ENCODE data around the gene SNX4. TPM values are rescaled to one million over a fixed set of nuclear protein-coding genes. Genes with fewer than 3 reads are reported as not detected.
"Not testable (repeated sequence)": the region's sequence is repeated elsewhere in the genome, so short reads cannot be mapped to it uniquely, and the experiment has no call there.

The SNX4 gene
- 10 to 100 TPM; 48.7 to 50.8 TPM for total RNA-seq
- polyA plus RNA-seq, result 23.3 TPM

DNA sequence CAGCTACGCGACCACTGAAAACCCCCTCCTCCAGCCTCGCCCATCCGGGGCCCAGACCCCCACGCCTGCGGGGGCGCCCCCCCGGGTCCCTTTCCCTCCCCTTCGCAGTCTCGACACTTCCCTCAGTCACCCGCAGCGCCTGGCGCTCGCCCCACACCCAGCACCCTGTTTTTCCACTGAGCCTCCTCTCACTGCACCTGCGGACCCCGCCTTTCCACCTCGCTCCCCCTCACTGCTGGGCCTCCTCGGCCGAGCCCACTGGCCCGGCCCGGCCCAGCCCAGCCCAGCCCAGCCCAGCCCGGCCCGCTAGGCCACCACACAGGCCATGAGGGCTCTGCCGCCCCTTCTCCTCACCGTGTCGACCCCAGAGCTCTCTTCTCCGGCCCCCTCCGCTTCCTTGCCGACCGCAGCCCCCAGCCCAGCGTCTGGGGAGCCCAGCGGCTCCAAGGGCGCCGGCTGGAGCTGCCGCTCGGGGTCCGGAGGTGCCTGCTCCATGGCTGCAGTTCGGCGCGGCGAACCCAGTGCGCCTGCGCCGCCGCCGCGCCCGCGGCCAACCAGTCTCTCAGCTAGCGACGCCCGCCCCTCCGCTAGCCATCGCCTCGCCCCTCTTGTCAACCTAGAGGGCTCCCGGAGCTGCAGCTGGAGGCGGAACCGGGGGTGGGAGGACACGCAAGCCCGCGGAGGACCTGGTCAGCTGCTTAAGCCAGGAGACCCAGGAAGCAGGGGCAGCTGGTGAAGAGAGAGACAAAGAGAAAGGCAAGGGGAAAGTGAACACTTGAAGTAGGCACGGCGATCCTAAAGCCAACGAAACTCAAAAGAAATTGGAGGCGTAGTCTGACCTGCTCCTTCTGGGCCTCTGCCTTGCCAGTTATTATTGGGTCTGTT is at the start of gene SNX4:
Gene SNX4 (minus strand): TSS at position 525 of the 885 bp plus-strand sequence. CDS start 30 bp downstream, at position 495.
- no peaks in the 10 kb centered on the region for H3K27me3 ChIP-seq (ENCODE audit: insufficient read depth, low read length, poor library complexity, severe bottlenecking)
- no peaks in the 10 kb centered on the region for H3K9me3 ChIP-seq (ENCODE audit: low read length)
- Mint-ChIP-seq H3K4me1 (peaks cover 30 to 55% (median 45%) of the 10 kb centered on the region in 3 donors), H3K27ac (peak within 1 kb of the TSS; percentile 82 to 97 (median 96)), H3K36me3 (peaks cover 0 to 27% (median 4%) of the 10 kb centered on the region in 3 donors), H3K4me3 (peak within 1 kb of the TSS; percentile 95 to 98 (median 97)), H3K27me3 (peaks cover 0 to 1% of the 10 kb centered on the region in 2 donors), H3K9me3 (no peaks in the 10 kb centered on the region)
- H3K27ac ChIP-seq (ENCODE audit: low read depth, low read length), result peak within 1 kb of the TSS; percentile 45
- CTCF ChIA-PET, result interaction anchor here (1.0 to 2.7 kb wide), 2 partner anchors 34 to 66 kb away, joined by 3 to 10 read pairs; no protein-coding TSS in a partner anchor
- H3K4me1 ChIP-seq (ENCODE audit: insufficient read depth, low read length), result peaks cover 12% of the 10 kb centered on the region
- H3K4me3 ChIP-seq (ENCODE audit: low read length), result peak within 1 kb of the TSS; percentile 90
- POLR2A ChIA-PET, result interaction anchor here (0.5 to 1.6 kb wide), 3 partner anchors 8 to 239 kb away, joined by 3 to 4 read pairs (median 3); no protein-coding TSS in a partner anchor
- peak; percentile 81 to 92 (median 83) for DNase-seq
- no peaks in the 10 kb centered on the region for H3K36me3 ChIP-seq (ENCODE audit: insufficient read depth, low read length)

DNA sequence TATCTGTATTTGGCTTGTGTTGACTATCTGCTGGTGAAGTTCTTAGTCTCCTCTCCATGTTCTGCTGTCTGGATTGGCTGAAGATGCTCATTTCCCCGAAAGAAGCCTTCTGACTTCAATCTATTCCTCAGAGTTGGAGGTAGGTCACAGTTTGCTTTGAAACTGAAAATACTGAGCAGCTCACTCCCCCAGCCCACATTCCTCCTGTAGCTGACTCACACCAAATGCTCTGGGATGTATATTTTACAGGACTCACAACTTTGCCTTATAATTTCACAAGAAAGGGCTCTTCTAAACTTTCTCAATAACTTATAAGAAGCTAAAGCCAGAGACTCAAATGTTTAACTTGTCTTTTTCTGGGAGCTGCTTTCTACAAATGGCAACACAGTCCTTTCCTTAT is 36.3 kb upstream of the SNX4 start:
- no peak overlapping the region for H3K4me3 ChIP-seq (ENCODE audit: low read length)
- POLR2A ChIA-PET, result no interaction called here
- H3K9me3 Mint-ChIP-seq, result no peaks in the 10 kb centered on the region
- no peaks in the 10 kb centered on the region for H3K4me1 Mint-ChIP-seq
- CTCF ChIA-PET, result no interaction called here
- no peak for DNase-seq
- H3K4me3 Mint-ChIP-seq, result no peak overlapping the region
- H3K27ac ChIP-seq (ENCODE audit: low read depth, low read length), result no peak overlapping the region
- H3K4me1 ChIP-seq (ENCODE audit: insufficient read depth, low read length), result no peaks in the 10 kb centered on the region
- H3K27me3 Mint-ChIP-seq, result no peaks in the 10 kb centered on the region
- peak overlapping the region in 3 of 8 donors; percentile 54 to 66 (median 62) for H3K27ac Mint-ChIP-seq
- peaks cover 3% of the 10 kb centered on the region for H3K36me3 ChIP-seq (ENCODE audit: insufficient read depth, low read length)
- no peaks in the 10 kb centered on the region for H3K27me3 ChIP-seq (ENCODE audit: insufficient read depth, low read length, poor library complexity, severe bottlenecking)
- peaks cover 14 to 58% (median 23%) of the 10 kb centered on the region in 3 donors for H3K36me3 Mint-ChIP-seq
- H3K9me3 ChIP-seq (ENCODE audit: low read length), result no peaks in the 10 kb centered on the region

DNA sequence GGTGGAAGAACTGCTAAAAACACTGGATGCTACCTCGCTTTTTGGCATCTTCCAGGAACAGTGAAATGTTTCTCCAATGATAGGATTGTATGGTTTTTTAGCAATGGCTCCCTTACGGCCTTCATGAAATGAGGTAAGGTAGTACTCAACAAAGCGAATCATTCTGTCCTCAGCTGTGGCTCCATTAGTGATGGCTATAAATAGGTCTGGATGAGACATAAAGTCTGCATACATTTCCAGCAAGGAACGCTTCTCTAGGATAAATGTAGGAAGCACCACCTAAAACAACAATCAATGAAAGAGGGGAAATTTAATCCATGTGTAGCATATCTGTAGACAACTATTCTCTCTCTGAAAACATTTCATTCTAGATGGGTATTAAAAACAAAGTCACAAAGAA is 32.4 kb upstream of the SNX4 start:
- no peak overlapping the region for H3K4me3 Mint-ChIP-seq
- POLR2A ChIA-PET, result no interaction called here

DNA sequence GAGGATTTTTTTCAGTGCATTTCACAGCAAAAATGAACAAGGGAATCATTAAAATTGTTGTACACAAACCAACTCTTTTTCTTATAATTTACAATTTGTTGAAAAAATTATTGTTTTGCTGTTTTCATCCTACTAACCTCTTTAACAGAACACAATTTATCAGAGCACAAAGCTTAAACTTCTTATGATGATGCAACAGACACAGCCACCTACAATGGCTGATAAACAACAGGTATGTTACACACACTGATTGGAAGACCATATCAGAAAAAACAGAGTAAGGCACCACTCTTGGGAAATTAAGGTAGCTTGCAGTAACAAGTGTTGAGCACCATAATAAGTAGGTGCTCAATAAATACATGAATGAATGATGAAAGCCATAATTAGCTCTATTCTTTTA is 8.9 kb upstream of the SNX4 start:
- Mint-ChIP-seq H3K9me3 (no peaks in the 10 kb centered on the region), H3K36me3 (peaks cover 4 to 48% (median 26%) of the 10 kb centered on the region in 3 donors), H3K27ac (no peak overlapping the region), H3K27me3 (no peaks in the 10 kb centered on the region), H3K4me1 (no peaks in the 10 kb centered on the region), H3K4me3 (no peak overlapping the region)
- Histone ChIP-seq H3K4me1 (ENCODE audit: insufficient read depth, low read length) (no peaks in the 10 kb centered on the region), H3K4me3 (ENCODE audit: low read length) (no peak overlapping the region), H3K36me3 (ENCODE audit: insufficient read depth, low read length) (peaks cover 10% of the 10 kb centered on the region), H3K9me3 (ENCODE audit: low read length) (no peaks in the 10 kb centered on the region), H3K27ac (ENCODE audit: low read depth, low read length) (no peak overlapping the region), H3K27me3 (ENCODE audit: insufficient read depth, low read length, poor library complexity, severe bottlenecking) (no peaks in the 10 kb centered on the region)
- ChIA-PET POLR2A (no interaction called here), CTCF (no interaction called here)
- no peak for DNase-seq

More for the DNA sequence above, 32.4 kb upstream of the SNX4 start:
- no peak overlapping the region for H3K4me3 ChIP-seq (ENCODE audit: low read length)
- no peak for DNase-seq
- no peaks in the 10 kb centered on the region for H3K36me3 ChIP-seq (ENCODE audit: insufficient read depth, low read length)
- Mint-ChIP-seq H3K36me3 (peaks cover 10 to 46% (median 15%) of the 10 kb centered on the region in 3 donors), H3K4me1 (no peaks in the 10 kb centered on the region), H3K27ac (no peak overlapping the region), H3K9me3 (no peaks in the 10 kb centered on the region), H3K27me3 (no peaks in the 10 kb centered on the region)
- no peaks in the 10 kb centered on the region for H3K4me1 ChIP-seq (ENCODE audit: insufficient read depth, low read length)
- no peaks in the 10 kb centered on the region for H3K9me3 ChIP-seq (ENCODE audit: low read length)
- CTCF ChIA-PET, result no interaction called here
- H3K27ac ChIP-seq (ENCODE audit: low read depth, low read length), result no peak overlapping the region
- no peaks in the 10 kb centered on the region for H3K27me3 ChIP-seq (ENCODE audit: insufficient read depth, low read length, poor library complexity, severe bottlenecking)

DNA sequence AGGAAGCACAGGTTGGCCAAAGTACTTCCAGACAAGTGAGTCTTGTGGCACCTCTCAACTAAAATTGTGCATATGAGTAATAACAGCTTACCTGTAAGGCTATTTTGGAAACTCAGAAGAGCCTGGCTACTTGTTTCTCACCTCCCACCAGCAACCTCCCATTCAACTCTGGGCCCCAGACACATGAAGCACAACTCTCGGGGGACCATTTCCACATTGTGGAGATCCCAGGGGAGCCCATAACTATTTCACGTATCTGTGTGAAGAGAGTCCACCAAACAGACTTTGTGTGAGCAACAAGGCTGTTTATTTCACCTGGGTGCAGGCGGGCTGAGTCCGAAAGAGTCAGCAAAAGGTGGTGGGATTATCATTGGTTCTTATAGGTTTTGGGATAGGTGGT is 5.2 kb upstream of the SNX4 start:
- Histone ChIP-seq H3K36me3 (ENCODE audit: insufficient read depth, low read length) (peaks cover 4% of the 10 kb centered on the region), H3K4me1 (ENCODE audit: insufficient read depth, low read length) (peaks cover 4% of the 10 kb centered on the region), H3K4me3 (ENCODE audit: low read length) (no peak overlapping the region), H3K27ac (ENCODE audit: low read depth, low read length) (no peak overlapping the region), H3K27me3 (ENCODE audit: insufficient read depth, low read length, poor library complexity, severe bottlenecking) (no peaks in the 10 kb centered on the region), H3K9me3 (ENCODE audit: low read length) (no peaks in the 10 kb centered on the region)
- Mint-ChIP-seq H3K4me1 (peaks cover 3 to 10% (median 4%) of the 10 kb centered on the region in 3 donors), H3K27me3 (peaks cover 0 to under 1% of the 10 kb centered on the region in 2 donors), H3K9me3 (no peaks in the 10 kb centered on the region), H3K4me3 (no peak overlapping the region), H3K27ac (no peak overlapping the region), H3K36me3 (peaks cover 0 to 23% (median 15%) of the 10 kb centered on the region in 3 donors)
- CTCF ChIA-PET, result no interaction called here
- POLR2A ChIA-PET, result no interaction called here
- DNase-seq, result no peak

DNA sequence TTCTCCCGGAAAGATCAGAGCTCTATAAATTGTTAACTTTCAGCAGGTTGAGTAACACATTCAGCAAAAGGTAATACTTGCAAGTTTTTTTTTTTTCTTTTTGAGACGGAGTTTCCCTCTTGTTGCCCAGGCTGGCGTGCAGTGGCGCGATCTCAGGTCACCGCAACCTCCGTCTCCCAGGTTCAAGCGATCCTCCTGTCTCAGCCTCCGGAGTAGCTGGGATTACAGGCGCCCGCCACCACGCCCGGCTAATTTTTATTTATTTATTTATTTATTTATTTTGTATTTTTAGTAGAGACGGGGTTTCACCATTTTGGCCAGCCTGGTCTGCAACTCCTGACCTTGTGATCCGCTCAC is 539 bp upstream of the SNX4 start:
- CTCF ChIA-PET, result interaction anchor here (2.7 kb wide), 1 partner anchor 65 kb away, joined by 10 read pairs; no protein-coding TSS in a partner anchor
- H3K27me3 Mint-ChIP-seq; H3K9me3 ChIP-seq (ENCODE audit: low read length); DNase-seq; H3K9me3 Mint-ChIP-seq; H3K27me3 ChIP-seq (ENCODE audit: insufficient read depth, low read length, poor library complexity, severe bottlenecking); H3K36me3 ChIP-seq (ENCODE audit: insufficient read depth, low read length): not testable (repeated sequence)
- POLR2A ChIA-PET, result interaction anchor here (0.5 to 1.6 kb wide), 3 partner anchors 9 to 54 kb away, joined by 3 to 4 read pairs (median 4); no protein-coding TSS in a partner anchor
- peak overlapping the region; percentile 90 for H3K4me3 ChIP-seq (ENCODE audit: low read length)
- Mint-ChIP-seq H3K4me3 (peak overlapping the region; percentile 95 to 98 (median 97)), H3K4me1 (peaks cover 30 to 52% (median 42%) of the 10 kb centered on the region in 3 donors), H3K27ac (peak overlapping the region in 7 of 8 donors; percentile 82 to 97 (median 95)), H3K36me3 (peaks cover 0 to 25% (median 4%) of the 10 kb centered on the region in 3 donors)
- peaks cover 12% of the 10 kb centered on the region for H3K4me1 ChIP-seq (ENCODE audit: insufficient read depth, low read length)
- H3K27ac ChIP-seq (ENCODE audit: low read depth, low read length), result peak overlapping the region; percentile 45

DNA sequence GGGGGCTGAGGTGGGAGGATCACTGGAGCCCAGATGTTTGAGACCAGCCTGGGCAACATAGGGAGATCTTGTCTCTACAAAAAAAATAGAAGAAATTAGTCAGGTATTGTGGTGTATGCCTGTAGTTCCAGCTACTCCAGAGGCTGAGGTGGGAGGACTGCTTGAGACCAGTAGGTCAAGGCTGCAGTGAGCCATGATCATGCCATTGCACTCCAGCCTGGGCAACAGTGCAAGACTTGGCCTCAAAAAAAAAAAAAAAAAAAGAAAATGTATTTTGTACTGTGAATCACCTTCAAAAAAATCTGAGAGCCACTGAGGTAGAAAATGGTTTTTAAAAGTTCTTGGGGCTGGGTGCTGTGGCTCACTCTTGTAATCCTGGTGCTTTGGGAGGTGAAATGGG is 4.6 kb downstream of the SNX4 start:
- Histone ChIP-seq H3K27me3 (ENCODE audit: insufficient read depth, low read length, poor library complexity, severe bottlenecking) (no peaks in the 10 kb centered on the region), H3K36me3 (ENCODE audit: insufficient read depth, low read length) (no peaks in the 10 kb centered on the region), H3K27ac (ENCODE audit: low read depth, low read length) (no peak overlapping the region), H3K9me3 (ENCODE audit: low read length) (no peaks in the 10 kb centered on the region), H3K4me3 (ENCODE audit: low read length) (no peak overlapping the region), H3K4me1 (ENCODE audit: insufficient read depth, low read length) (peaks cover 12% of the 10 kb centered on the region)
- H3K4me3 Mint-ChIP-seq, result peak overlapping the region in 1 of 7 donors; percentile 11
- no peak for DNase-seq
- H3K27ac Mint-ChIP-seq, result peak overlapping the region in 2 of 8 donors; percentile 12 to 72
- H3K4me1 Mint-ChIP-seq, result peaks cover 59 to 86% (median 79%) of the 10 kb centered on the region in 3 donors
- H3K9me3 Mint-ChIP-seq, result peaks cover 0 to 2% (median 0%) of the 10 kb centered on the region in 5 donors
- H3K27me3 Mint-ChIP-seq, result peaks cover 0 to 1% of the 10 kb centered on the region in 2 donors
- ChIA-PET CTCF (no interaction called here), POLR2A (no interaction called here)
- H3K36me3 Mint-ChIP-seq, result peaks cover 6 to 56% (median 7%) of the 10 kb centered on the region in 3 donors

DNA sequence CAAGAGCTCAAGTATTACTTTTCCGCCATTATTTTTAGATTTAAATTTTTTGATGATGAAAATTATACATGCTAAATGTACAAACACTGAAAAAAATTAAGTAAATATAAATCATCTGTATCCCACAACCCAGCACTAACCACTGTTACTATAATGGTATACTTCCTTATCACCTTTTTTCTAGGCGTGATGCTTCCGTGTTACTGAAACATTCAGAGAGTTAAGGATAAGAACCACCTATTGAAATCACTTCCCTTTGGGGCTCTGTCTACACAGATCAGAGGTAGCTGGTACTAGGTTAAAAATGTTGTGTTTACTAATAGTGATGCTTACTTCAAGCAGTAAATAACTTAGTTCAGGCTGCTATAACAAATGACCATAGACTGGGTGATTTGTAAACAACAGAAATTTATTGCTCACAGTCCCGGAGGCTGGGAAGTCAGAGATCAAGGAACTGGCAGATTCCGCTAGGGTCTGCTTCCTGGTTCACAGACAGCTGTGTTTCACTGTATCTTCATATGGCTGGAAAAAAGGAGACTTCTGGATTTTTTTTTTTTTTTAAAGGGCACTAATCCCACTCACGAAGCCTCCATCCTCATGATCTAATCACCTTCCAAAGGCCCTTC is 6.4 kb downstream of the SNX4 start:
- H3K9me3 Mint-ChIP-seq, result peaks cover 2 to 5% (median 3%) of the 10 kb centered on the region in 5 donors
- no peak overlapping the region for H3K4me3 ChIP-seq (ENCODE audit: low read length)
- no peaks in the 10 kb centered on the region for H3K36me3 ChIP-seq (ENCODE audit: insufficient read depth, low read length)
- H3K27me3 Mint-ChIP-seq, result no peaks in the 10 kb centered on the region
- no peaks in the 10 kb centered on the region for H3K9me3 ChIP-seq (ENCODE audit: low read length)
- peaks cover 11 to 59% (median 13%) of the 10 kb centered on the region in 3 donors for H3K36me3 Mint-ChIP-seq
- ChIA-PET POLR2A (no interaction called here), CTCF (no interaction called here)
- H3K4me1 ChIP-seq (ENCODE audit: insufficient read depth, low read length), result peaks cover 8% of the 10 kb centered on the region
- H3K27ac Mint-ChIP-seq, result peak overlapping the region in 2 of 8 donors; percentile 3 to 24
- H3K4me3 Mint-ChIP-seq, result no peak overlapping the region
- no peak for DNase-seq
- H3K27me3 ChIP-seq (ENCODE audit: insufficient read depth, low read length, poor library complexity, severe bottlenecking), result no peaks in the 10 kb centered on the region
- peaks cover 52 to 72% (median 66%) of the 10 kb centered on the region in 3 donors for H3K4me1 Mint-ChIP-seq
- no peak overlapping the region for H3K27ac ChIP-seq (ENCODE audit: low read depth, low read length)

Data from CD8-positive, alpha-beta memory T cell (primary cell).